NCI-H1417 (cell line): Measurements from ENCODE around the gene KY.

ENCODE experiments used
- DNase-seq, 3 experiments: peaks; one replicate each; lab custom pipeline; 2025; lab: John Stamatoyannopoulos, UW

Gene KY

GRCh38 chr3:134644731-134645514 lies 5.9 kb downstream of the KY start:
- DNase-seq: no peak

GRCh38 chr3:134643150-134643675 lies 7.6 kb downstream of the KY start:
- DNase-seq: no peak

- DNase-seq: no peak
These were observed 8.2 kb downstream of the KY start for GRCh38 chr3:134642445-134643149.

- DNase-seq: no peak
These were observed 9.0 kb downstream of the KY start for GRCh38 chr3:134641671-134642300.

- peak in 2 of 3 experiments; percentile 18 to 52 for DNase-seq
These were observed 9.9 kb downstream of the KY start for GRCh38 chr3:134640872-134641470.

GRCh38 chr3:134640378-134640777 lies 10.4 kb downstream of the KY start:
- DNase-seq: no peak

- peak in 1 of 3 experiments; percentile 15 for DNase-seq
These were observed 12.3 kb downstream of the KY start for GRCh38 chr3:134638385-134639030.

GRCh38 chr3:134636406-134636805 lies 14.4 kb downstream of the KY start:
- DNase-seq: no peak

GRCh38 chr3:134630506-134630905 lies 20.3 kb downstream of the KY start:
- no peak for DNase-seq

- DNase-seq: no peak
These were observed 21.9 kb downstream of the KY start for GRCh38 chr3:134628884-134629283.

GRCh38 chr3:134627831-134628230 lies 23.0 kb downstream of the KY start:
- DNase-seq: no peak

- no peak for DNase-seq
These were observed 24.7 kb downstream of the KY start for GRCh38 chr3:134625885-134626741.

- DNase-seq: no peak
These were observed 25.4 kb downstream of the KY start for GRCh38 chr3:134625462-134625861.

GRCh38 chr3:134624537-134625287 lies 26.1 kb downstream of the KY start:
- DNase-seq: no peak

GRCh38 chr3:134623615-134624245 lies 27.1 kb downstream of the KY start:
- DNase-seq: no peak

GRCh38 chr3:134622806-134623365 lies 27.9 kb downstream of the KY start:
- DNase-seq: no peak

- no peak for DNase-seq
These were observed 29.0 kb downstream of the KY start for GRCh38 chr3:134621854-134622253.

- DNase-seq: no peak
These were observed 30.2 kb downstream of the KY start for GRCh38 chr3:134620476-134621115.
